HL-60 (cell line): Measurements from ENCODE around the gene DNASE1.
A peak's percentile ranks its signal among the peaks of the same experiment; 100 is the strongest.

Source experiments
- DNase-seq, 2 experiments: peaks; one replicate each; pipeline ENCODE4 v3.0.0-alpha.2; 2010 to 2020; ENCODE audit warnings: low read depth in 1 of 2, low spot score in 1 of 2
- H3K27ac ChIP-seq: fragments of 250-450 bp; sonication (Bioruptor Pico); replicated peaks from 2 replicates; pipeline ENCODE4 v1.5.1; 2020; ENCODE audit warnings: mild to moderate bottlenecking, moderate library complexity
- H3K27me3 ChIP-seq: fragments of 250-450 bp; sonication (Bioruptor Pico); 2 replicates; pipeline ENCODE4 v1.5.1; 2021; ENCODE audit warnings: mild to moderate bottlenecking, moderate library complexity; ENCODE audit not compliant: insufficient read depth, poor library complexity, severe bottlenecking
- H3K4me3 ChIP-seq: replicated peaks from 2 replicates; pipeline ENCODE4 v1.5.1; 2011; ENCODE audit warnings: mild to moderate bottlenecking, control low read depth, low read length; ENCODE audit not compliant: insufficient read depth
- CTCF ChIP-seq: IDR thresholded peaks from one replicate; pipeline ENCODE4 v1.5.1; 2011; ENCODE audit warnings: low read length, control low read depth, inconsistent platforms; ENCODE audit not compliant: insufficient read depth
- GABPA ChIP-seq: IDR thresholded peaks from 2 replicates; pipeline ENCODE4 v1.6.1; 2012; ENCODE audit warnings: low read depth
- POLR2AphosphoS5 ChIP-seq: IDR thresholded peaks from 2 replicates; pipeline ENCODE4 v1.6.1; 2012; ENCODE audit warnings: low read depth
- REST ChIP-seq: IDR thresholded peaks from 2 replicates; pipeline ENCODE4 v1.6.1; 2012; ENCODE audit warnings: low read depth; ENCODE audit not compliant: insufficient replicate concordance
- SPI1 ChIP-seq: IDR thresholded peaks from 2 replicates; pipeline ENCODE4 v1.6.1; 2012; ENCODE audit warnings: low read depth, mild to moderate bottlenecking, borderline replicate concordance
- long read RNA-seq: library from polyadenylated mRNA; unstranded; transcript quantifications from one replicate; pipeline ENCODE4 v2.0.0, GENCODE V29; 2020

The DNASE1 gene
- long read RNA-seq, partial matches to known transcripts = 31 of 67 reads
- long read RNA-seq, other reads (novel, unspliced or antisense) = 36 of 67 reads

- Histone ChIP-seq H3K27ac (no peak within 1 kb of the TSS), H3K4me3 (no peak within 1 kb of the TSS), H3K27me3 (no peaks in the 10 kb centered on the region)
- peak; percentile 77 for TF ChIP-seq CTCF
- TF ChIP-seq GABPA = no peak
- DNase-seq = peak; percentile 26 to 72
Observed at GRCh38 chr16:3654249-3654991, at the start of gene DNASE1. Gene DNASE1, plus strand, starts transcription at chr16:3654691. Its CDS starts 683 bp downstream, at chr16:3655374.

- TF ChIP-seq POLR2AphosphoS5 (no peak), SPI1 (no peak), CTCF (no peak), REST (no peak), GABPA (no peak)
- H3K4me3 ChIP-seq = no peak overlapping the region
- no peaks in the 10 kb centered on the region for H3K27me3 ChIP-seq
- DNase-seq = no peak
- no peak overlapping the region for H3K27ac ChIP-seq
Observed at GRCh38 chr16:3606441-3606840, 48.0 kb upstream of the DNASE1 start.

GRCh38 chr16:3607161-3607560 is 47.3 kb upstream of the DNASE1 start:
- no peak for DNase-seq
- no peaks in the 10 kb centered on the region for H3K27me3 ChIP-seq
- no peak overlapping the region for H3K4me3 ChIP-seq
- no peak overlapping the region for H3K27ac ChIP-seq
- no peak for TF ChIP-seq GABPA
- TF ChIP-seq CTCF = no peak

- H3K27me3 ChIP-seq = no peaks in the 10 kb centered on the region
- no peak for DNase-seq
- no peak overlapping the region for H3K27ac ChIP-seq
- H3K4me3 ChIP-seq = no peak overlapping the region
- no peak for TF ChIP-seq POLR2AphosphoS5
- TF ChIP-seq GABPA = no peak
- no peak for TF ChIP-seq REST
- no peak for TF ChIP-seq CTCF
- TF ChIP-seq SPI1 = no peak
Observed at GRCh38 chr16:3607634-3608033, 46.9 kb upstream of the DNASE1 start.
